Measurements from ENCODE around the gene POR. TPM values are rescaled to one million over a fixed set of nuclear protein-coding genes. Genes with fewer than 3 reads are reported as not detected.

POR gene
- total RNA-seq, 1 donor from 2014 or later, result 236 TPM

DNA sequence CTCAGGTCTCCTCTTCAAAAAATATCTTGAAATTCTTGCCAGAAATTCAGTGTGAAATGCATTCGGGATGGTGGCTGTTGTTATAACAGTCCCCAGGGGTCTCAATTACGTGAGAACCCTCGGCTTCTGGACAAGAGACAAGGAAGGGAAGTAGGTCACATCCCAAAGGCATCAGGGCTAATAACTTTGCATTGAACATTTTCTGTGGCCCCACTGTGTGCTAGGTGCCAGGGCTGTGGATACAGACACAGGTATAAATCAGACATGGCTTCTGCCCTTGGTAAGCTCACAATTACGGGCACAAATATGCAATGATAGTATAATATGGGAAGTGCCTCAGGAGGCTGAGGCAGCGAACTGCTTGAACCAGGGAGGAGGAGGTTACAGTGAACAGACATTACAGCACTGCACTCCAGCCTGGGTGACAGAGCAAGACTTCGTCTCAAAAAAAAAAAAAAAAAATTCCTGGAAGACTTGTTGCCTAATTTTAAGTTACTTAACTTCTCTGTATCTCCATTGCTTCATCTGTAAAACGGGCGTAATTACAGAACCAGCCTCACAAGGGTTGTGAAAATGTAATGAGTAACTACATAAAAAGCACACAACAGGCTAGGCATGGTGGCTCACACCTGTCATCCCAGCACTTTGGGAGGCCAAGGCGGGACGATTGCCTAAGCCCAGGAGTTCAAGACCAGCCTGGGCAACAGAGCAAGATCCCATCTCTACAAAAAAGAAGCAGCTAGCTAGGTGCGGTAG is 38.7 kb upstream of the POR start:
- Histone ChIP-seq H3K4me3 (no peak overlapping the region), H3K4me1 (peaks cover 0 to 10% of the 10 kb centered on the region in 2 donors), H3K27me3 (no peaks in the 10 kb centered on the region), H3K9me3 (no peaks in the 10 kb centered on the region), H3K27ac (no peak overlapping the region), H3K36me3 (peaks cover under 1 to 6% of the 10 kb centered on the region in 2 donors)
- TF ChIP-seq, protein P1, sequence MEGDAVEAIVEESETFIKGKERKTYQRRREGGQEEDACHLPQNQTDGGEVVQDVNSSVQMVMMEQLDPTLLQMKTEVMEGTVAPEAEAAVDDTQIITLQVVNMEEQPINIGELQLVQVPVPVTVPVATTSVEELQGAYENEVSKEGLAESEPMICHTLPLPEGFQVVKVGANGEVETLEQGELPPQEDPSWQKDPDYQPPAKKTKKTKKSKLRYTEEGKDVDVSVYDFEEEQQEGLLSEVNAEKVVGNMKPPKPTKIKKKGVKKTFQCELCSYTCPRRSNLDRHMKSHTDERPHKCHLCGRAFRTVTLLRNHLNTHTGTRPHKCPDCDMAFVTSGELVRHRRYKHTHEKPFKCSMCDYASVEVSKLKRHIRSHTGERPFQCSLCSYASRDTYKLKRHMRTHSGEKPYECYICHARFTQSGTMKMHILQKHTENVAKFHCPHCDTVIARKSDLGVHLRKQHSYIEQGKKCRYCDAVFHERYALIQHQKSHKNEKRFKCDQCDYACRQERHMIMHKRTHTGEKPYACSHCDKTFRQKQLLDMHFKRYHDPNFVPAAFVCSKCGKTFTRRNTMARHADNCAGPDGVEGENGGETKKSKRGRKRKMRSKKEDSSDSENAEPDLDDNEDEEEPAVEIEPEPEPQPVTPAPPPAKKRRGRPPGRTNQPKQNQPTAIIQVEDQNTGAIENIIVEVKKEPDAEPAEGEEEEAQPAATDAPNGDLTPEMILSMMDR (IDR thresholded peaks at IDR 0.05), result no peak
- intact Hi-C loops (cut with DNase I), result loop anchor here (5.0 to 10.0 kb wide), 2 partner anchors 139 to 418 kb away; partner anchors contain the start of gene HIP1
- DNase-seq (ENCODE audit: low spot score in 2 of 2), result no peak

DNA sequence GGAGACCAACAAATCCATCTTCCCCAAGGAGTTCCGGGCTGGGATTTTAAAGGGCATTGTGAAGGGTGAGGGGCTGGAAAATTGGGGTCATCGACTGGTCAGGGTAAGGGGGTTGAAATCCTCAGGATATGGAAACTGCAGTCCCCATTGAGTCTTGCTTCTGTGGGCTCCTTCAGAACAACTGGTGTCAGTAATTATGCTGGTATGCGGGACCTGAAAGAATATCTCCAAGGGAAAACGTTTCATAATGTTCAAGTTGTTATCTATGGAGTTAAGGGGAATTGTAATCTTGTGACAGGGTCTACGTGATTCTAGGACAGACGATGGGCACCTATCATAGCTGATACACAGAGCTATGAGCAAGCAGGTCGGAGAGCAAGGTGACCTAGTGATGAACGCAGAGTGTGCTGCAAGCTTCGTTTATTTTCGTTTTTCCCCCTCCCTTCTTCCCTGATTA is 36.6 kb upstream of the POR start:
- intact Hi-C loops (cut with DNase I), result loop anchor here (2.0 to 10.0 kb wide), 3 partner anchors 88 to 416 kb away; partner anchors contain the start of gene HIP1
- Histone ChIP-seq H3K4me3 (peak overlapping the region; percentile 67 to 93), H3K4me1 (peaks cover 0 to 10% of the 10 kb centered on the region in 2 donors), H3K36me3 (peaks cover 16 to 26% of the 10 kb centered on the region in 2 donors), H3K27me3 (no peaks in the 10 kb centered on the region), H3K27ac (peak overlapping the region; percentile 71 to 72), H3K9me3 (no peaks in the 10 kb centered on the region)
- TF ChIP-seq, protein P1 (IDR thresholded peaks at IDR 0.05), result no peak
- no peak for DNase-seq (ENCODE audit: low spot score in 2 of 2)

DNA sequence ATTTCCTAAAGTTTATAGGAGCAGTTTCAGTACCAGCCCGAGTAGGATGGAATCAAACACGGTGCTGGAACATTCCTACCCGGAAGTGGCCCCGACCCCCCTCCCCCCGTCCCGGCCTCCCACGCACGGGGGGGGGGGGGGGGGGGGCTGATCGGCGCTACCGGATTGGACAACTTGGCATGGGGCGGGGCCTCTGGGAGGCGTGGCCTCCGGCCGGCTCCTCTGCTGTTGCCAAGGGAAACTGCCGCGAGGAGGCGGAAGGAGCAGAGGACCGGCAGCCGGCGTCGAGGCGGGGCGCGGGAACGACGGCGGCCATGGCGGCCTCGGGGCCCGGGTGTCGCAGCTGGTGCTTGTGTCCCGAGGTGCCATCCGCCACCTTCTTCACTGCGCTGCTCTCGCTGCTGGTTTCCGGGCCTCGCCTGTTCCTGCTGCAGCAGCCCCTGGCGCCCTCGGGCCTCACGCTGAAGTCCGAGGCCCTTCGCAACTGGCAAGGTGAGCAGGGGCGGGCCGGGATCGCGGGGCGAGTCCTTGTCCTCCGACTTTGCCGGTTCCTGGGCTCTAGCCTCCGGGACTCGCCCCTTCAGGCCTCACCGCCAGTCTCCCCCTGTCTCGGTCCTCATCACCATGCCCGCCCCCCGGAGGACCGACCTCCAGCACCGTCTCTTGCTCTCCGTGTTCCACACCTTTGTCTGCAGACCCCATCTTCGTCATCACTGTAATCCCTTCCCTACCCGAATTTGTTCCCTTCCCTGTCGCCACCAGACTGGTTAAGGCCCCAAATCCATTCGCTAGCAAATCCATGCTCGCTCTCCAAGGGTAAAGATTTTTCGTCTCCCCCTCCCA is 36.0 kb upstream of the POR start, which contains the start of gene RHBDD2:
RHBDD2 (plus strand) TSS at position 266 of the 843 bp plus-strand sequence; CDS start at position 315, 49 bp downstream.
- H3K9me3 ChIP-seq, result no peaks in the 10 kb centered on the region
- peaks cover 0 to 10% of the 10 kb centered on the region in 2 donors for H3K4me1 ChIP-seq
- H3K27me3 ChIP-seq, result no peaks in the 10 kb centered on the region
- DNase-seq (ENCODE audit: low spot score in 2 of 2), result peak; percentile 84 to 98
- peak within 1 kb of the TSS; percentile 71 to 72 for H3K27ac ChIP-seq
- peak within 1 kb of the TSS; percentile 67 to 93 for H3K4me3 ChIP-seq
- intact Hi-C loops (cut with DNase I), result loop anchor here (1.0 to 10.0 kb wide), 6 partner anchors 35 to 416 kb away; partner anchors contain the start of genes HIP1 and TMEM120A
- TF ChIP-seq, protein P1 (IDR thresholded peaks at IDR 0.05), result peak in 1 of 3 experiments; percentile 35
- peaks cover 22 to 32% of the 10 kb centered on the region in 2 donors for H3K36me3 ChIP-seq

DNA sequence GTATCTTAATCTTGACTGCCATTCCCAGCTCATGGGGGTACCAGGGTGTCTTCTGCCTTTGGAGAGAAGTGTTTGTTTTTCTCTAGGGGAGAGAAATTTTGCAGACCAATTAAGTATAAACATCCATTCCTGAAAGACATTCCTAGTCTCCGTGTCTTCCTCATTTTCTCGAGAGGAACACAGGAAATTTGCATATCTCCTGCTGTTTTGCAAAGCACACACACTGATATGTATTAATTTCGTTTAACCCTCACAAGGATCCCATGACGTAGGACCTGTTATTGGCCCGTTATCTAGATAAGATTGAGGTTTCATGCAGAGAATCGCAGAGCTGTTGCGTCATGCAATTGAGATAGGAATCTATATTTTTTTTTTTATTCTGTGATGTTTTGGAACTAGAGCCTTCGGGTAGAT is 35.2 kb upstream of the POR start:
- peaks cover 30 to 40% of the 10 kb centered on the region in 2 donors for H3K36me3 ChIP-seq
- H3K27me3 ChIP-seq, result no peaks in the 10 kb centered on the region
- peaks cover 0 to 10% of the 10 kb centered on the region in 2 donors for H3K4me1 ChIP-seq
- peak overlapping the region; percentile 67 to 93 for H3K4me3 ChIP-seq
- TF ChIP-seq, protein P1 (IDR thresholded peaks at IDR 0.05), result no peak
- intact Hi-C loops (cut with DNase I), result loop anchor here (1.0 to 10.0 kb wide), 6 partner anchors 35 to 415 kb away; partner anchors contain the start of genes HIP1 and TMEM120A
- H3K9me3 ChIP-seq, result no peaks in the 10 kb centered on the region
- peak overlapping the region in 1 of 2 donors; percentile 69 for H3K27ac ChIP-seq
- DNase-seq (ENCODE audit: low spot score in 2 of 2), result no peak

DNA sequence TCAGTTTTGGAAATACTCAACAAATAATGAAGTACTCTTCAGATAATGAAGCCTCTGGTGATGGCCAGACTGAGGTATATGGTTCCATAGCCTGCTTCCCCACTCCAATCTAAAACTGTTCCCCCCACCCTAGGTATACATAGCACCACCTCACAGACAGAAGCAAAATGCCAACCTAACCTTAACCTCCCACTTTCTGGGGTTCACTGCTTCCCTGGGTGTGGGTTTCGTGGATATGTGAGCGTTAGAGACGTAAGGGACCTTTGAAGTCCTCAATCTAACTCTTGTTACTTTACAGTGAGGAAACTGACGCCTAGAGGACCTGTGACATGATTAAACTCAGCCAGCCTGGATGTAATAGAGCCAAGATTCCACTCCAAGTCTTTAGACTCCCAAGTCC is 34.7 kb upstream of the POR start:
- no peak overlapping the region for H3K27ac ChIP-seq
- TF ChIP-seq, protein P1 (IDR thresholded peaks at IDR 0.05), result no peak
- H3K9me3 ChIP-seq, result no peaks in the 10 kb centered on the region
- H3K27me3 ChIP-seq, result no peaks in the 10 kb centered on the region
- peaks cover 35 to 45% of the 10 kb centered on the region in 2 donors for H3K36me3 ChIP-seq
- intact Hi-C loops (cut with DNase I), result no loop called here
- peak overlapping the region; percentile 67 to 93 for H3K4me3 ChIP-seq
- DNase-seq (ENCODE audit: low spot score in 2 of 2), result no peak
- peaks cover 0 to 10% of the 10 kb centered on the region in 2 donors for H3K4me1 ChIP-seq
